ENCODE data around the gene TMEM201.

DNA sequence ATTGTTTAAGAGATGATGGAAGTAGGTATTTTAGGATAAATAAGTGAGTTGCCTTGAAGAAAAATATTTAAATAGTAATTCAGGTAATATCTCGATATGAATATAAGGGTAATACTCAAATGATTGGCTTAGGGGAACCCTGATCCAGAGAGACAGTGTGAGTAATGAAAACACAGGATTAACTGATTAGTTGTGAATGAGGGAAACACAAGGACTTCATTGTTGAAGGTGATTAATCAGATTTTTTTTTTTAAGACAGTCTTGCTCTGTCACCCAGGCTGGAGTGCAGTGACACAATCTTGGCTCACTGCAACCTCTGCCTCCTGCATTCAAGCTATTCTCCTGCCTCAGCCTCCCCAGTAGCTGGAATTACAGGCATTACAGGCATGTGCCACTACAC, 36.7 kb upstream of the TMEM201 start:
- TF ChIP-seq CTCF (IDR thresholded peaks at IDR 0.05), result no peak
- no peak for TF ChIP-seq POLR2A (IDR thresholded peaks at IDR 0.05)

Data from heart left ventricle (tissue), 13 donors.